HG03196 (cell line): Measurements from ENCODE around the gene TMEM119.

Experiments used
- ATAC-seq: cut with Tn5 transposase; IDR thresholded peaks from one replicate; pipeline ENCODE4 v1.9.1; 2021; ENCODE audit not compliant: unreplicated experiment

TMEM119 gene, protein sequence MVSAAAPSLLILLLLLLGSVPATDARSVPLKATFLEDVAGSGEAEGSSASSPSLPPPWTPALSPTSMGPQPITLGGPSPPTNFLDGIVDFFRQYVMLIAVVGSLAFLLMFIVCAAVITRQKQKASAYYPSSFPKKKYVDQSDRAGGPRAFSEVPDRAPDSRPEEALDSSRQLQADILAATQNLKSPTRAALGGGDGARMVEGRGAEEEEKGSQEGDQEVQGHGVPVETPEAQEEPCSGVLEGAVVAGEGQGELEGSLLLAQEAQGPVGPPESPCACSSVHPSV

DNA sequence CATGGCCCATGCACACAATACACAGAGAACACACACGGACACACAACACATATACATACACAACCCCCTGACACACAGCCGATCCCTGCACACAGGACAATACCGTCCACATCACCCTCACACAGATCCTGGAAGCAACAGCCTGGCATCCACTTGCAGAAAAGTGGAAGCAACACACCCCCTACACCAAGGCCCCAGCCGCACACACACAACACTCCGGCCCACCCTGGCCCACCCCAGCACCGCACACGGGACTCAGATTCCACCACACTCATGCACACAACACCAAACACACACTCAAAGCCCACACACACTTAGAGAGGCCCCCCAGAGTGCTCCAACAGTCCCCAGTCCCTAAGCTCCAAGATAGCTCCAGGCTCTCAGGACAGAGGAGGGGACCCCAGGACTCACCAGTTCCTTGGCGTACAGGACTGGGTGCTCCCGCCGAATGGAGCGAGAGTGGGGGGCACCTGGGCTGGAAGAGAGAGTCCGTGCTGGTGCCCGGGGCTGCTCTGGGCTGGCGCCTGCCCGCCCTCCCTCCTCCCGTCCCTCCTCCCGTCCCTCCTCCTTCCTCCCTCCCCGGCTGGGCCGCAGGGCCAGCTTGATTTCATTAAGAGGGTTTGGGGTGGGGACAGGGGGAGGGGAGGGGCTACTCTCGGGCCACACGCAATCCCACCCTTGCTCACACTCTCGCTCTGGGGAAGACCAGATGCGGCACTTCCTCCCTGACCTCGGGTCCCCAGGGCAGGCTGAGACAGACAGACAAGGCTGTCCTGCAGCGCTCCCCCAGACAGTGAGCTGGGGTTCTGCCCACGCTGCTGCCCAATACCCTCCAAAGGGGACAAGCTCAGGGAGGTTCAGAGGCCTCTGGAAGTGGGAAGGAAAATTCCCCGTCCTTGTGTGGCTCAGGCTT lies at the start of gene TMEM119:
Gene TMEM119, minus strand, starts transcription at position 526 of the 913 bp plus-strand sequence. CDS start 5,701 bp downstream, outside the sequence.
- ATAC-seq = no peak

DNA sequence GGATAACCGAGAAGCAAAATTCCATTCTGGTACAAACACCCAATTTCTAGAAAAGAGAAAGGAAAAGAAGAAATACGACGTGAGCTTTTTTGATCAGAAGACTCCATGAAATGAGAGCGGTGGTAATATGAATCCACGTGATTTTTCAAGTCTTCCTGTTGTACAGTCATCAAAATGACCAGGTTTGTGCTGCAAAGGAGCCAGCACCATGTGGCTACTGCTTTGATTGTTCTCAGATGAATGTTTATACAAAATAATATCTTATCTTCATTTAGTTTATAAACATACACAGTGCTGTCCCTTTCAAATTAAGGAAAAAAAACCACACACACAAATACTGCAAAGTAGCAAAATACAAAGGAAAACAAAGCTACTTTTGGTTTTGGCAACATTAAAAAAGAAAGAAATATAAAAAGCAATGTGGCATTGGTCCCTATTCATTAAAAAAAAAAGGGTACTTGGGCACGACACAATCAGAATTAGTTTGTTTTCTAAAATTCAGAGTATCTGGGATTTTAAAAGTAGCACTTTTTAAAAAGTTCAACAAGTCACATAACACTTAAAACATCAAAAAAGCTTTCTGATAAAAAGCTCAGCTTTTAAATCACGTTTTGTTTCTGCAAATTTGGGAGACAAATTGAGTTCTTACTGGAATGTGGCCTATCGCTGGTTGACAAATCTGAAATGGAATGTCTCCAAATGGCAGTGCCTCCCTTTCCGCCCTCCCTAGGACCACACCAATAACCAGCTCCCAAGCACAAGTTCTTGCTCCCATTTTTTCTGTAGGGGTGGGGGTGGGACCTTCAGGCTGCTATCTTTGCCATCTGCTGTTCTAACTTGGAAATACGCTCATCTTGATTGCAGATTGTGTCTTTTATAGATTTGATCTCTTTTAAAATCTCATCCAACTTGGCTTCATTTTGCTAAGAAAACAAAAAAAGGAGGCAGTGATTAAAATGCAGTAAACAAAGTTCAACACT lies 49.0 kb upstream of the TMEM119 start:
- ATAC-seq = no peak

DNA sequence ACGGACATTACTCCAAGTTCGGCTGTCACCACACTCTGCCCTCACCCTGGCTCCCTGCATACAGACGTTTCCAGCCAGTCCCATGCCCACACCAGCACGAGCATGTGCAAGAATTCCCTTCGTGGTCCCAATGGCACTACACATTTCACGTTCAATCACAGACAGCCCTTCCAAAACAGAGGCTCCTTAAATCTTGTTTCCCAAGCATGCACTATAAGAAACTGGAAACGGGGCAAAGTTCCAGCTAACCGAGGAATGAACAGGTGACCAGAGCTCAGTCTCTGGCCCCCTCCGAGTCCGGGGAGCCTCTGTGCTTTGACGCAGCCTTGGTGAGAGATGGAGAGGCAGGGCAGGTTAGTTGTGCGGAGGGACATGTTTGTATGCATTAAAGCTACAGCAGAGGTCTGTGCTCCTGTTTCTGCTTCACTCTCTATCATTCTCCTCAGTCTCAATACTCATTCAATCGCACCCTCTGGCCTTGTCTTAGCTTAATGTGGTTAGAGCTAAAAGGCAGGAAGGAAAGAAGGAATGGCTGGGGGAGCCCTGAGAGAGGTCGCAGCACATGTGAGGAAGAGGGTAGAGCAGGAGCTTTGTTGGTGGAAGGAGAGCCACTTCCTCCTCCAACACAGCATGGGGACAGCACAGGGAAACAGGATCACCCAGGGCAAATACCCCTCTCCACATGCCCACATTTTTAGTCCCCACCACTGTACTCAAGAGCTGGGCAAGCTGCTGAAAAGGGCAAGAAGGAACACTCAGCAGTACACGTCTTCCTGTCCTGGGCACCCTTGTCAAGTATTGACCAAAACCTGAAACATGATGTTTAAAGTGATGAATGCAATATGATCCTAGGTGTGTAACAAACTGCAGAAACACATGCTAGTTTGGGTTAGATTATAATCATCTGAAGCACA lies 48.1 kb upstream of the TMEM119 start:
- no peak for ATAC-seq

DNA sequence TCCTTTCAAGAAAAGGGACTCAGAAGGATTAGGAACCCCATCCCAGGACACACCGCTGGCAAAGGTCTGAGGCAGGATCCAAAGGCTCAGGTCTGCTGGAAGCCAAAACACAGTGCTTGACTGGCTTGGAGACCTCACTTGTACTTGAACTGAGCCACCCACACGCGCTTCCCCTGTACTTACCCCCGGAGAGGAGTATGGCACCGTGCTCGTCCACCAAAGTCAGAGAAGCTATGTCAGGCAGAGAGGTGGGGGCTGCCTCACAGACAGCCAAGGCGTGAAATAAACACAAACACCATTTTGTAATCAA lies 46.9 kb upstream of the TMEM119 start:
- no peak for ATAC-seq

DNA sequence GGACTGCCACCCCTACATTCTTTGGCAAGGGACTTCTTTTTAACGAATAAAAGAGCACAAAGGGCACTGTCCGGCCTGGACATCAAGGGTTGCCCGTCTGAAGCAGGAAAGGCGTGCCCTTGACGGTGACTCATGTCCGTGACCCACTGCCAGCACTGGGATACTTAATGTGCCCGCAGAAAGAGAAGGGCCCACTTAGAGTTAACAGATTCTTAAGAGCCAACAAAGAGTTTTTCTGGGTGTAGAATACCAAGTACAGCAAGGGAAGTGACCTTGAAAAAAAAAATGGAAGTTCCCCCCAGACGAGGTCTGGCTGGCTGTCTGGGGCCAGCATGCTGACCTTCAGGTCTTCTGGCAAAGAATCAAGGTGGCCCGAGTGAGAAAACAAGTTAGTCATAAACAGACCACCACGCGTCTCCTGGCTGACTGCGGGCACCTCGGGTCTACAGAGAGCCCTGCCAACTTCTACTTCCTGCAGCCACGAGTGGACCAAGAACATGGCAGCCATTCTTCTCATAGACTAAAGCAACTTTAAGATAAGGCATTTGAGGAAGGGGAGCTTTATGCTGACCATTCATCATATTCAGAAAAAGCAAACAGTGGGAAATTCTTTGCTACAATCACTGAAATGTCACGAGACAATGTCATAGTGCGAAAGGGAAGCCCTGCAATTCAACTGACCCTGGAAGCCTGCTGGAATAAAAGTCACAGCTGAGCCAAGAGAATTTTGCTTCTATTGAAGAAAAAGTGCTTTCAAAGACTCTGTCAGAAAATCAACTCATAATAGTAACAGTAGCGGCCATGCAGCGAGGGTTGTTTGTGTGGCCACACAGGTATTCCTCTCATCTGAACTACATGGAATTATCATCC lies 46.3 kb upstream of the TMEM119 start:
- ATAC-seq = no peak

DNA sequence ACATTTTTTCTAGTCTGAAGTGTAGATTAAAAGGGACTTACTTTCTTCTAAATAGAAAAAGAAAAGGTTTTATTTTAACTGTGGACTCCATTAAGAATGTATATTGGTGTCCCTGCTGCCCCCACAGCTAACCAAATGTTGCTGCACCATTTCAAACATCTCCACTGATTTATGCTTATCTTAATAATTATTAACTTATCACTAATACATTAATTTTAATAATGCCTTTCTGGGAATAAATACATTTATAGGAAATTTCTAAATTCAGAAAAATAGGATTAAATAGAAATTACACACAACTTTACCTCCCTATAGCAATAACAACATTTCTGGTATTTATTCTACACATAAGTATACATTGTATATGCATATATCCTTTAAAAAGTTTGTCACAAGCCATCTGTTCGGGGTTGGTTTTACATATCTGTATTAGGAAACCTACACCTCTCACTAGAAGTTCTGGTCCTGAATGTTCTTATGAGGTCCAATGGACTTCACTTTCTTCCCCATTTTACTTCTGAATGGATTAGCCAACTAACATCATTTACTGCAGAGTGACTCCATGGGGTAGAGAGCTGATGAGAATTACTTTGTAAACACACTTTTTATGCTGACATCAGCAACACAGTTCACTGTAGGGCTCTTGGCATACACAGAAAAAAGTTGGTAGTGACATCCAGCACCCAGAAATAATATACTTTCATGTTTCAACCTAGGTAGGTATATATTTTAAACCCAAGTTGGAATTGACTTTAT lies 45.2 kb upstream of the TMEM119 start:
- no peak for ATAC-seq

DNA sequence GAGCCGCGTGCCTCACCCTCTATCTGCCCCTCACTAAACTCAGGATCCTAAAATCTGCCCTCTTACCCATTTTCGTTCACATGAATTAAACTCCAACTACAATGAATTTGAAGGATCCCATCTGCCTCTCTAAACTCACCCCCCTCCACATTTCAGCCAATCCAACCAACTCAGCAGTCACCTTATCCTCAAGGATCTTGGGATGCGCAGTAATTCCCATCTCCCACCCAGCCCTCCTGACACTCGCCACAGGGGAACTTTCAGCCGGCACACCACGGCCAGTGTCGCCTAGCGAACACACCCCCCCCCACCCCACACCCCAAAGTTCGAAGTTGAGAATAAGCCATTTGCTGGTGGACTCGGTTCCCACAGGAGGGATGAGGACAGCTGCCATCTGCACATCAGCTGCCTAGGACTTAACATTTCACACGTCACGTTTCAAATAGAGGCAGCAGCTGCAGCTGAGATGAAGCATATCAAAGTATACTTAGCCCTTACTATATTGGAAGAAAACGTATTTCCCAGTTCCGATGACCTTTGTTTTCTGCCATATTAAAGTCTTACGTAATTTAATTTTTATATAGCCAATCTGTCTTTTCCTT lies 44.5 kb upstream of the TMEM119 start:
- ATAC-seq = no peak

DNA sequence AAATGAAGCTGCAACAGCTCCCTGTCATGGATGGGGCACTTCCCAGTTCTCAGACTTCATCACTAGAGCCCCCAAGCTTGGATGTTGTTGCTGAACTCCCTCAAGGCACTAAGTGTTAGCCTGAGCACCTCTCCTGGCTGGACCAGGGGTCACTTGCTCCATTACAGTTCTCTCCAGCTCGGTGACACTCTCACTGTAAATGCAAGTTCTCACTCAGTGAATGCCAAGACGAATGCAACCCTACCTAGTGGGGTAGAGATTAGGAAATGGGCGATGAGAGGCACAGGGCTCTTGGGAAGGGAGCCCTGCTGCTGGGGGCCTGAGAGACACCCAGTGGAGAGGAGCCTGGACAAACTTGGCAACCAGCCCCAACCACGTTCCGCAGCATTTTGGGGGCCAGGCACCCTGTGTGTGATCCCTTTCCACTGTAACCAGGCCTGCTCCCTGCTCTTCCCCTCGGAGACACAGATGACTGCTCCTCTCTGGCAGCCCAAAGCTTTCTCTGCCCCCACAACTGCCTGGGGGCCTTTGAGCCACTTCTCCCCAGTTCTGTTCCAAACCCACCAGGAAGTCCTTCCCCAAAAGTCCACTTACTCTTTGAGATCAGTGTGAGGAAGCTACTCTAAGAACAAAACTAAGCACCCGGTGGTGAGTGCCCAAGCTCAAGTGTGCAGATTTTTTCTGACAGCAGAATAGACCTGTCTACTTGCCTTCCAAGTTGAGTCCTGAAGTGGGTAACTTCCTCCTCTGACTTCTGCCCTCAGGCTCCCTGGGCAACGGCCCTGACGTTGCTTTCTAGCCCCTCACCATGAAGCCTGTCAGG lies 43.8 kb upstream of the TMEM119 start:
- ATAC-seq = no peak

DNA sequence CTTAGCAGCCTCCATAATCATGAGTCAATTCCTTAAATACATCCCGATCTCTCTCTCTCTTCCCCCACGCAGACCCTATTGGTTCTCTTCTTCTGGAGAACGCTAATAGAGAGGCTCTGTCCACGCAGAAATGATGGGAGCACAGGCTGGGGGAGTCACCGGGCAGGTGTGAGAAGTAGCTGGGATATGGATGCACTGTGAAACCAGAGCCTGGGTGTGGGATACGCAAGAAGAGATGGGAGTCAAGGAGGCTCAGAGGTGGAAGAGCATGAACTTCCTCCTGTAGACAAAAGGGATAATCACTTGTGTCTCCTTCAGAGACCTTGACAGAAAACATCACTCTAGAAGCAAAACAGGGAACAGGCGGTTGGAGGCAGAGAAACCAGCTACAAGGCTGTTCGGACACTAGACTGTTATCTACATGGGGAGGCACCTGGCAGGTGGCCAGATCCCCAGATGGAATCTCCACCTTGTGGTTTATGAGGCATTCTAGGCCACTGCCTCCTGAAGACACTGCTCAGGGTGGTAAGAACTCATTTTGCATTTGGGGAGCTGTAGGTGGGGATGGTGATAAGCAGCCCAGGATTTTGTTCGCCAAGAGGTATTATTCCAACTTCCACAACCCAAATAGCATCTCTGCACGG lies 43.0 kb upstream of the TMEM119 start:
- no peak for ATAC-seq

DNA sequence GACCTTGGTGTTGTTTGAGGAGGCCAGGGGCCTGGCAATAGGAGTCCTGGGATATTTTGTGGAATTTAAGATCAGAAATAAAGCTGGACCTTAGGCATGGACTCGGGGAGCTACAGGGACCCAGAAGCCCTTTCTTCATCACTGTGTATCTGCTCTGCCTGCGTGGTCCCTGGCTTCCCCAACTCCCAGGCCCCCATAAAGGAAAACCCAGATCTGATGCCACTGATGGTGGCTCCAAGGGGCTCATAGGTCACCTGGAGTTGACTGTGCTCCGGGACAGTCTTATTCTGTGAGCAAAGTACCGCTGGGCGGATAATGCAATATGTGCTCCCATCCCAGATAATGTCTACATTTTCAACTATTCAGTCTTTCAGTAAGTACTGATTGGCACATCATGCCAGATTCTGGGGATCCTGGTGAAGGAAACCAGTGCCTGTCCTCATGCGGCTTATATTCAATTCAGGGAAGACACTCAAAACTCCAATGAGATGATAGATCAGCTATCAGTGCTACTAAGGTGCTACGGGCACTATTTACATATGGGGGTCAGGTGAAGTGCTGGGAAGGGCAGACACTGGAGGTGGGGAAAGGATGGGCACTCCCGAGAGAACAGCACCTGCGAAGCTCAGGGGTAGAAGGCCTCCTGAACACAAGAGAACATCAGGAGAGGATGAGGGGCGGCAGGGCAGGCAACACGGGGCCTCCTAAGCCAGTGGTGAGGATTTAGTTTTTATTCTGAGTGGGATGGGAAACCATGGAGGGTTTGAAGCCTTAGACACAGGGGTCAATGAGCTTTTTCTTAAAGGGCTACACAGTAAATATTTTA lies 41.3 kb upstream of the TMEM119 start:
- no peak for ATAC-seq

DNA sequence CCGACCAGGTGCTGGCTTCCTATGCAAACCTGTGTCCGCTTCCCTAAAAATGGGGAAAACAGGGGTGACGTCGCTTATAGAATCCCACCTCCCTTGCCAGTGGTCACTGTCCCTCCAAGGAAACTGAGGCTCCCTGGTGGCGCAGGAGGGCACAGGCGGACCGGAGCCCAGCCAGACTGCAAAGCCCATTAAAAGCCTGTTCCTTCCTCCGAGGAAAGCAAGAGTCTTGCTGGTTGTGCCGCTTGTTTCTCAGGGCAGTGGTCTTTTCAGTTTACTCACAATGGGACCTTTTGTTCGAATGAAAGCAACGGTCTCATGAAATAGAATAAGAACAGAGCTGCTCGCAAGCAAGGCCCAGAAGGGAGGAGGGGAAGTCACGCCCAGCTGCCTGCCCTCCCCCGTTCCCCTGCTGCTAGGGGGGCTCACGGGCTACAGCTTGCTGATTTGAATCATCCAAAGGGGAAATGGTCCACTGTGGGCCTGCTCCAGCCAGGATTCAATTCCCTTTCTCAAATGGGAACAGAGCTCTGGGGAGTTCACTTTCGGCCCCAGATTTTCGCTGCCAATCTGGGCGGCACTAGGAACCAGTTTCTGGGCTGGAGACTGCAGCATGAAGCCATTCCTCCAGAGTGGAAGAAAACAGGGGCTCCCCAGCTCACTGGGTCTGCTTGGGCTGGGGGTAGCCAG lies 40.4 kb upstream of the TMEM119 start:
- ATAC-seq = no peak

DNA sequence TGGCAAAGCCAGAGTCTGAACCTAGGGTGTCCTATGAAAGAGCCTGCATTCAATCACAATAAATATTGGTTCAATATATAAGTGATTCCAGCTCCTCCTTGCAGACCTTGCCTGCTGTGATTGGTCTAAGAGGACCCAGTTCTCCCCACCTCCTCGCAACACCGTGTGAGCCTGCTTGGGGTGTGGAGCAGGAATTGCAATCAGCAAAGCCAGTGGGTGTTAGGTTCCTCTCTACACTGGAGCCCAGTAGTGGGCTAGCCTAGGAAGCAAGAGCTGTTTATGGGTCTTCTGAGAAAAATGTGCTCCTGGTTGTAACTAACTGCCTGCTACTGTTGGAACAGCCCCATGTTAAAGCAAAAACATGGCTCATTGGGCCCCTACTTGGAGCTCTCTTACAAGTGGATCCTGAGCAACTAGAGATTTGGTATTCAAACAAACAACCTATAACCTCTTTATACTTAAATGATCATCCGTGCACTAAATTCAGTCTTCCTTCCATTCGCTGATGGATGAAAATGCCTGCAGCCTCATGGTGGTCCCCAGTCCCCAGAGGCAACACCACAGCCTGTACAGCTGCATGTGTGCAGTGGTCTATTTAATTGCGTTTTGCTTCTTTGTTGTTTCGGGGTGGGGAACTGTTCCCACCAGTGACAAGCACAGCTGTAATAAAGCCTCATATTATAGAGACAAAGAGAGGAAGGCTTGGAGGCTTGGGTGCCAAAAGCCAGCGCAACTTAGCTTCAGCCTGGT lies 39.5 kb upstream of the TMEM119 start:
- no peak for ATAC-seq

DNA sequence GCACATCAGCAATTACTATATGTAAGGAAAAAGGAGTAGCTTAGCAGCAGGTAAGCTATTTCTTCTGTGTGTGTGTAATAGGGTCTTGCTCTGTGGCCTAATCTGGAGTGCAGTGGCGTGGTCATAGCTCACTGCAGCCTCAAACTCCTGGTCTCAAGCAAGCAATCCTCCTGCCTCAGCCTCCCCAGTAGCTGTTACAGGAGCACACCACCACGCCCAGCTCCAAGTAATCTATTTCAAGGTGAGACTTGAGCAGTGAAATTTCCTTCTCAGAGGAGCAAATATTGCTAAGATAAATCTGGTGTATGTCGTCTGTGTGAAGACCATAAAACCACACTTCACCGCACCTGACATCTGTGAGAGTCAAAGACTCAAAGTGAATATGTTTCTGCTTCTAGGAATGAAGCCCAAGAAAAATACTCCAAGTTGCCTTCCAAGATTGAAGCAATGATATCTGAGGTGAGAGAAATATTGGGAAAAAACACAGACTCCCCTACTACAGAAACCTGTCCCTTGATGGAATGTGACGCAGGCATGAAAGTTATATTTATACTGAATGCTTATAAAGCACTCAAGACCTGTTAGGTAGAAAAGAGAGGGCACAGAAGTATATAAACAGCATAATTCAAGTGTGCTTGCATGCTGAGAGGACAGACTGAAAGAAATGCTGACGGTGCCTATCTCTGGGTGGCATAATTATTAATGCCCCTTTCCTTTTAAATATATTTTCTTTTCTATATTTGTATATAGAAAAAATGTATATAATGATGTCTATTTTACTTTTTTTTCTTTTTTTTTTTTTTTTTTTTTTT lies 38.3 kb upstream of the TMEM119 start:
- ATAC-seq = no peak
